Lower leg skin (tissue), 3 donors: ENCODE results near the gene RUNX2.

ENCODE experiments used
- CTCF ChIP-seq, 3 donors: fragments of 450-650 bp; IDR thresholded peaks; one replicate each; pipeline ENCODE4 v1.5.1; 2016; ENCODE audit warnings: antibody characterized with exemption in 3 of 3, mild to moderate bottlenecking in 3 of 3, moderate library complexity in 2 of 3
- POLR2A ChIP-seq, 2 donors: fragments of 450-650 bp; IDR thresholded peaks; one replicate each; pipeline ENCODE4 v1.6.1; 2016 to 2017; ENCODE audit warnings: antibody characterized with exemption in 2 of 2, mild to moderate bottlenecking in 1 of 2, moderate library complexity in 1 of 2

DNA sequence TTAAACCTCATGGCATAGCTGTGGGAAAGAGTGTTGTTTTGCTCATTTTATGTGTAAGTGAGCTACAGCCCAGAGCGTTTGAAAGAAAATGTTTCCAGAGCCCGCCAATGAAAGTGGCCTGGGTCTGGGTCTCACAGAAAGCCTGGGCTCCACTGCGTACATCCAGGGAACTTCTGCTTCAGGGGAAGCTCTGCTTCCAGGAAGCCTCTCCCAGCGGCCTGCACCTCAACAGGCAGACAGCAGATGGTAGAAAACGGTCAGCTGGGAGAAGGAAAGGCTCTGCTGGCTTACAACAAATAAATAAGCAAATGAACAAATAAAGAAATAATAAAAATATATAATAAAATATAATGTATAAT, 320.1 kb downstream of the RUNX2 start:
- TF ChIP-seq CTCF (IDR thresholded peaks at IDR 0.05) (no peak), POLR2A (IDR thresholded peaks at IDR 0.05) (no peak)
